HG03439 (cell line): ENCODE data around the gene BACH2.
"Not testable (repeated sequence)": the region's sequence is repeated elsewhere in the genome, so short reads cannot be mapped to it uniquely, and the experiment has no call there.

Experiments
- ATAC-seq: cut with Tn5 transposase; IDR thresholded peaks from one replicate; pipeline ENCODE4 v1.9.1; 2021; ENCODE audit warnings: mild to moderate bottlenecking, moderate library complexity; ENCODE audit not compliant: unreplicated experiment

The BACH2 gene

DNA sequence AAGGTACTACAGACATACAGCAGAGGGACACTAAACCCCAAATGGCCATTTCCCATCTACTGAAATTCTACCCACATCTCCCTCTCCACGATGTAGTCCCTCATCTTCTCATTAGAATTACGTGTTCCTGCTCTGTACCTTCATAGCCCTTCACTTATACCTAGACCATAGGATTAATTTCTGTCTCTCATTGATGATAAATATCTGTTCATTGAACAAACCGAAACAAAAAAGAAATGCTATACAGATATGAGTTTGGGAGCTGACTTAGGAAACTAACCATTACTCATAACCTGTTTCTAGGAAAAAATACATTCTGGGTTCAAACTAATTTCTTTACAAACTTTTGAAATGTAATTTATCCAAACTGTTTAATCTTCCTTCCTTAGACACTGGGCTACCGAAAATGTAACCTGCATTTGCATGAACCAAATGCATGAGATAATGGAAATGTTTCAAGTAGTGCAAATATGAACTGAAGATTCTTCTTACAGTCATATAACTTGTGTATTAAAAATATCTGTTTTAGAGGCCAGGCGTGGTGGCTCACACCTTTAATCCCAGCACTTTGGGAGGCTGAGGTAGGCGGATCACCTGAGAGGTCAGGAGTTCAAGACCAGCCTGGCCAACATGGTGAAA lies 317.0 kb downstream of the BACH2 start:
- no peak for ATAC-seq

DNA sequence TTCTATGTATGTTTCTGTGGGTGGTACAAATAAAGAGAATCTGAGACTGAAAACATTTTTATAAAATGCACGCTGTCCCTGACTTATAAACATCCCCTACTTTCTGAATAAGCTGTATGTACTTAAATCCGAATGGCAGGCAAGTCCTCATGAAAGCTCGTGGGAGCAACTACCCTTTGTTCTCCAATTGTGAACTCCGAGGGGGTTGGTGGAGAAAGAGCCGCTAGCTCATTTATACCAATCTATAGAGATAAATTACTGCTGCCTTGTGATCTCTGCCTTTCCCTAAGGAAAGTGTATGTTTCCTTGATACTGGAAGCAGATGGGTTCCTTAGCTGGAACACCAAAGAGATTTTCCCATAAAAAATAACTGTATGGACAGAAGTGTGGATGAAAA lies 317.9 kb downstream of the BACH2 start:
- ATAC-seq = no peak

DNA sequence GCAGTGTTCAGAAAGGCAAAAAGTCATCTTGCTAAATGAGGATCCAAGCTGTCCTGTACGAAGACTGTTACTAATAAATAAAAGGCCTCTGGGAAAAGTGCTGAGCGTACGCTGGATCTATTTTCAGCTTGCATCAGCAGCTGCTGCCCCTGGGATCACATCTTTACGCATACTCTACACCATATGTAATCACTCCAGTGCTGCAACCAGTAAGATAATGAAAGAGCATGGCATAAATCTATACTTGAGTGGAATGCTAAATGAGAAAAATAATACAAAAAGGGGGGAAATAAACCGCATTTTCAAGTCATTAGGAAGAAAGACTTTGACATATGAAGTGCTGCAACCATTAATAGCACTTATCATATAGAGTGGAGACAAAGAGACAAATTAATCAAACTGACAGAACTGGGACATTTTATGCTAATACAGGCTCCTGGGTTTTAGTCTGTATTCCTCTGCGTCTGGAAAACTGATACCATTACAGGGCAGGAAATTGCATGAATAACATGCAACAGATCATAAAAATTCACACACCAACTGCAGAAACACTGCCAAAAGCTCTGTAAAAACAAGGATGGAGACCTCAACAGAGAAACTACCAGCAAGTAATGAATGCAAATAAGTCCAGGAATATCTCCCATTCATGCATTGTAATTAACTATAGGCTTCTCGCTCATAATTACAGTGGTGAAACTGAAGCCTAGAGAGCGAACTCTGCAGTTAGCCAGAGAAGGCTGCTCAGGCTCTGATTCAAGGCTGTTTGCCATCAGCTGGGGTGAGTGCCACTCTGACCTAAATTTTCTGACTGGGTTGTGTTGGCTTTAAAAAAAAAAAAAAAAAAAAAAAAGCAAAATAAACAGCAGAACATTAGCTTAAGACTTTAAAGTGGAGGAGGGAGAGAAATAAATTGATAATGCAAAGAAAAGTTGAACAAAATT lies 318.6 kb downstream of the BACH2 start:
- no peak for ATAC-seq

DNA sequence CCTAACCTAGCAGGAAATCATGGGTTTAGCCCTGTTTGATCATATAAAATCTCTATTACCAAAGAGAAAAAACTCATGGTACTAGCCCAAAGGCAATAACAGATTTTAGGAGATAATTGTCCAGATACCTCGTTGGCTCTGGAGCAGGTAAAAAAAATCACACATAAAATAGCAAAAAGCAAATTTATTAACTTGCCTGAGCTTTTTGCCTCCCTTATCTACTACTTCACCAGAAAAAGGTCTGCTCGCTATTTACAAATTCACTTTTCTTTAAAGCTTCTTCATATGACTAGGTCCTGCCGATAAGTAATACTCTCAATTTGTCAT lies 320.0 kb downstream of the BACH2 start:
- ATAC-seq = no peak

DNA sequence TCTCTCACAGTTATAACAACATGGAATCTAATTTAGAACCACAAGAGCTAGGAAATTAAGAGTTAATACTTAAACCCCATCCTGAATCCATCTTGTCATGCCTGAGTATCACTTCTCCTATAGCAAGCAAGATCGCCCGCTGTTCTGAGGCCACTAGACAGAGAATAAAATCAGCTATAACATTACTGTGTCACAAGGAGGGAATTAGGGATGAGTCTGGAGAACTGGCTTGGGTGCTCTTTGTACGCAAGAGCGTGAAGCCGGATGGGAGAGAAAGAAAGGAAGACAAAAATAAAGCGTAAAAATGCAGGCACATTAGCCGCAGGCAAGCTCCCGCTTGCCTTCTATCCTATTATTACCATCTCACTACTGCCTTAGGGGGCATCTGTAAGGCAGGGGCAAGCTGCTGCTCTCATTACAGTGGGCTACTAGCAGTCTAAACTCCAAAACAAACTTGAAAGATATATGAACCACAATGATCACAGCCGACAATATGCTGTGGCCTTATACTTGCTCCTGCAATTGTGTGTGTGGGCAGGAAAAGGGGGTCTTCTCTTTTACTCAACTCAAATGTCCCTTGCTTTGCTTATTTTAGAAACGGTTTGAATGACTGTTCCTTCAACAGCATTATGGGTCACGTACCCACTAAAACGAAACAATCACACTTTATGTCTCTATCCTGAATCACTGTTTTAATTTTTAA lies 320.5 kb downstream of the BACH2 start:
- no peak for ATAC-seq

DNA sequence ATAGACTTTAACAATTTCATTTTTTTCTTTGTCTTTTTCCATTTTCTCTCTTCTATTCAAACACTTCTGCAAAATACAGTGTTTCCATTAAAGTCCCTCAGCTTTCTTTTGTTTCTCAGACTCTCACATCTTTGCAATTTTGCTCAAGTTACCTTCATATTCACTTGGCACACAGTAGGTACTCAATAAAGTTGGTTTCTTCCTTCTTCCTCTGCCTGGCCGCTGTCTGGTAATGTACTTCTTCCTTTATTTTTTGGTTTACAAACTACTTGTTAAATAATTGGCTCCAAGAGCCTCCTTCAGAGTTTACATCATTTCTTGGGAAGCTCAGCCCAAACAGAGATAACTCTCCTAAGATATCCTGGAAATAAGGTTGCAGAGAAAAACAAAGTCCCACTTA lies 321.3 kb downstream of the BACH2 start:
- no peak for ATAC-seq

DNA sequence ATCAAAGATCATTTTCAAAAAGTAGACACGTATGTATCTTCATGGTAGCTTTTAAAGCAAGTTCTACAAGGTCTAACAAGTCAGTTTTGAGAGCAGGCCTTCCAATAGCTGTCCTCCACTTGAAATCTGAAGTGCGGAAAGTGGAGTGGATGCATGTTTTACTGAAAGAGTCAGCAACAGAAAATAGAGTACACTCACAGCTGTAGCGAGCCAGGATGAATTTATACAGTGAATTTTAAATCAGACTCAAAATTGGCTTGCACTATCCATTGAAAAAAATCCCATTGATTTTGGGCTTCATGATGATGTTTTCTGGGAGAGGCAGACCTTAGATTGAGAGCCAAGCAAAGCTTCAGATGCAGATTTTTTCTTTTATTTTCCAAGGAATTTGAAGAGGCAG lies 321.8 kb downstream of the BACH2 start:
- no peak for ATAC-seq

DNA sequence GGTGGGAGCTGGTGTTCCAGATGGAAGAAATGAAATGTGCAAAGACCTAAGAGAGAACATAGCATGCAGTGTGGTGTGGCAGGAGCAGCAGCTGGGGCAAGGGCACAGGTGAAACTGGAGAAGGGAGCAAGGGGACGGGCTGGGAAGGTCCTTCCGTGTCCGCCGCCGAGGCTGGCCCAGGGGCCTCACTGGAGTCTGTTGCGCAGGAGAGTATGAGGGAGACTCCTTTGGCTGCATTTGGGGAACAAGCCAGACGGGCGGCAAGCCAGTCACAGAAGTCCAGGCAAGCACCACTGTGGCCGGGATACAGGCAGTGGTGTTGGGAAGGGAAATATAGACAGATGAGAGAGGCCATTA lies 324.6 kb downstream of the BACH2 start:
- ATAC-seq = no peak

DNA sequence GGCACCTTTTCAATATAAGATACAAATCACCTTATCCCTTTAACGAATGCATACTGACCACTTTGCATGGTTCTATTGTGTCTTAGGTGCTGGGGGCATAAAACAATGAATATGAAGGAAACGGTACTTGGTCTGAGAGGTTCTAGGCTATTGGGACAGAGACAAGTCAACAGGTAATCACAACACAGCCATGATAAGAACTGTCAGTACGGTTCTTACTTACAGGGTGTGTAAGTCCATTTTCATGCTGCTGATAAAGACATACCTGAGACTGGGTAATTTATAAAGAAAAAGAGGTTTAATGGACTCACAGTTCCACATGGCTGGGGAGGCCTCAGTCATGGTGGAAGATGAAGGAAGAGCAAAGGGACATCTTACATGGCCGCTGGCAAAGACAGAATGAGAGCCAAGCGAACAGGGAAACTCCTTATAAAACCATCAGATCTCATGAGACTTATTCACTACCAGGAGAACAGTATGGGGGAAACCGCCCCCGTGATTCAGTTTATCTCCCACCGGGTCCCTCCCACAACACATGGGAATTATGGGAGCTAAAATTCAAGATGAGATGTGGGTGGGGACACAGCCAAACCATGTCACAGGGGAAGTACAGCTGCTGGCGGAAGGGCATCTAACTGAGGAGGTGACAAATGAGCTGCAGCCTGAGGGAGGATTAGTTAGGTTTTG lies 325.2 kb downstream of the BACH2 start:
- not testable (repeated sequence) for ATAC-seq

DNA sequence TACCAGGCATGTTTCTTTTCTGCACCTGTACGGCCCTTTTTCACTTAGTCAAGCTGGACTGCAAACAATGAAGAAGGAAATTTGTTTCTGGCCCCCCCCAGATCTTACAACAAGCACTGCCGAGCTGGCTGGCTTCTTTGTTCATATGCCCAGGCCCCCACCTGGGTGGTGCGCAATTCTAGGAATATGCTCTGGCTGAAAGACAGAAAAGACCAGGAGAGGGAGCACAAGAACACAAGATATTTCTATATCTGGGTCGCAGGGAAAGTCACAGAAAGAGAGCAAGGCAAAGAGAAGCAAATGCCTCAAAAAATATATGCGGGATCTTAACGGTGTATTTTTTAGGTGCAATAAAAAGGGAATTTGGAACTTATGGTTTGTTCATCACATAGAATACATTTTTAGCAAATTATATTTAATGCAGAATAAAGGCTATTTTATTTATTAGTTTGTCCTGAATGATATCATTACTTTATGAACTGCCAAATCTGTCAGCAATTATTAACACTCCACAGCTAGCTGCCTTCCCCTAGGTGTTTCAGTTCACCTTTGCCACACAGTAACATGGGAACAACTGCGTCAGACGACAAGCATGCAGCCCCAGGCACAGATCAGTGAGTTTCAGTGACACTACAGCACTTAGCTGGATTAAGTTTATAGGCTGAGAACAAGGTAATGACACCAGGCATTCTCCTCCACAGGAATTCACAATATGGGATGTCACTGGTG lies 325.9 kb downstream of the BACH2 start:
- ATAC-seq = no peak

DNA sequence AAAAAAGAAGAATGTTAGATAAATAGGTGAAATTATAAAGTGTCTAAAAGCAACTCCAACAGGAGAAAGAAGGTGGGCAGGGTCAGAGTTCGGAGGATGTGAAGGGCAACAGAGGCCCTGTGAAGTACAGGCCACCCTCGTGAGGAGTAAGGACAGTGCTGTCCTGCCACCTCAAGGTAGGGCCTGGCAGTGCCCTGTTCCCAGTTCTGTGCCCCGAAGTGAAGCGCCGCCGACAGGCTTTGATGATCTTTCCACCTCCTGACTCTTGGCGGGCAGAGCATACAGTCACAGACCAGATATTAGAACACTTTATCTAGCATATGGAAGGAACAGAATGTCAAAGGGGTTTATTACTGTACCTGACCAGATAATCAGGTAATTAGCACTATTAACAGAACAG lies 326.6 kb downstream of the BACH2 start:
- no peak for ATAC-seq

DNA sequence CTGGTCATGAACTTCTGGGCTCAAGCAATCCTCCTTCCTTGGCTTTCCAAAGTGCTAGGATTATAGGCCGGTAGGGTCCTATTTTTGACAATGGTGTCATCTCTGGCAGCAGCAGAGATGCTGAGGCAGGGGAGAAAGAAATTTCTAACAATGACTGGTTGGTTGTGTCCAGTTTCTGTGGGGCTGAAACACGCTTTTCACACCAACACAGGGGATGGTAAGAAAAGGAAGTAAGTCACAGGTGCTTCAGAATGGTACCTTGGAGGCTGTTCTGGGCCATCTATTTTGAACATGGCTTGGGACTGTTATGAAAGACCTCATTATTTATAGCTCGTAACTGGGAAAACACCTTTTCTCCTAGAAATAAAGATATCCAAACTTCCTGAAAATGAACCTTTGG lies 329.7 kb downstream of the BACH2 start:
- no peak for ATAC-seq

DNA sequence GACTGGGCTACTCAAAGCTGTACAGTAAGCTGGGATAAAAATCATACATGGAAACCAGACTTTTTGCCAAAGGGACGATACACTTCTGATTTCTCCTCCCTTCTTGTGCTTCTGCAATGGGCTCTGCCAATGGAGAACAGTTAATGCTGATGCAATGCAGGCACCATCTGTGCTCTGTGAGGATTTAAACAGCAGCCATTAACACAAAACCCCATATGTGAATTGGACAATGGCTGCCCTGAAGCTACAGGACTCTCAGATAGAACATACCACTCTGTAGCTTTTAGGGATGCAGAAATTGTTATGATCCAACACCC lies 330.5 kb downstream of the BACH2 start:
- no peak for ATAC-seq

DNA sequence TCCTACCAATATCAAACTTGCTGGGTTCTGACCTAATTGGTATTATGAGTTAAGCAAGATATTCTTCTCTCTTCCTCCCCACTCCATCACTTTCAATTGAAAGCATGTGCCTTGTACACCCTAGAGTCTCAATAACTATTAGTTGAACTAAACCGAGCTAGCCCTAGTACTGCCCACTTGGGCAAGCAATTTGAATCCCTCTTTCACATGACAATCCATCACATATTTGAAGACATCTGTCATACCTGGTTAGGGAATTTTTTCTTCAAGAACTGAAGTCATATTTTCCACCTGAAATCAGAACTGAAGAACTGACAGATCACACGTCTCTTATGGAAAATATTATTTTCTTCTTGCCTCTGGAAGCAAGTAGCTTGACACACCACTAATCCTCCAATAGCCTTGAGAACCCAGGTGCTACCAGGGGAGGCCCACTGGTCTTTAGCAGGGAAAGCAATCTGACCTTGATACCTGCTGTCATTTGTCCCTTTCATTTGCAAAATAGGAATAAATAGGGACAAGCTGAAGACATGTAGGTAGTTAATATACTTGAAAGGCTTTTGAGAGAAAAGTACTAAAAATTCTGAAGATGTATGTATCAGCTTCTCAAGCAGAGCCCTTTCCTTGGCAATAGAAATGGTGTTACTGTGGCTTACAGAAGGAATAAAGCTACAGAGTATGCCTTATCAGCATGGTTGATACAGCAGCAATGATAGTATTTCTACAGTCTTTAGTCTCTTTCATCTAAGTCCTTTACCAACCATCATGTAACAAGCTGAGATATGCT lies 331.0 kb downstream of the BACH2 start:
- no peak for ATAC-seq

DNA sequence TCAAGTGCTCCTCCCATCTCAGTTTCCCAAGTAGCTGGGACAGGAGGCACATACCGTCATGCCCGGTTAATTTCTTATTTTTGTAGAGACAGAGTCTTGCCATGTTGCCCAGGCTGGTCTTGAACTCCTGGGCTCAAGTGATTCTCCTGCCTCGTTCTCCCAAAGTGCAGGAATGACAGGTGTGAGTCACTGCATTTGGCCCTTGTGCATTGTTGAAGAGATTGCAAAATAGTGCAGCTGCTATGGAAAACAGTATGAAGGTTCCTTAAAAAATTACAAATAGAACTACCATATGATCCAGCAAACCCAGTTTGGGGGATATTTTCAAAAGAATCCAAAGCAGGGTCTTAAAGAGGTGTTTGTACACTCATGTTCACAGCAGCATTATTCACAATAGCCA lies 333.3 kb downstream of the BACH2 start:
- no peak for ATAC-seq

DNA sequence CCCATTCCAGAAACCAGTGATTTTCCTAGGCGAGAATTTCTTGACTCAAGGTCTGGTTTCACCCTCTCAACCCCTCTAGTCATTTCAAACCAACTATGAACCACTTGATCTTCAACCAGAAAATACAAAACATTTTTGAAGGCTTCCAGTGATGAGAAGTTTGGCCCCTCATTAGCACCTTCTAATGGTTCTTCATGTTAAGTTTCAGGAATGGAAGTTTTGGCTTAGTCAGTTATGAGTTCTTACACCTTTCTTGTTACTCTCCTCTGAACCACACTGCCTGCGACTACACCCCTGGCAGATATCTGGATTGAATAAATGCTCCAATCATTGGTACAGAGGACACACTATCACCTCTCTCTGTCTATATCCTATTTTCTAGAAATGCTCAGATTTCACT lies 335.2 kb downstream of the BACH2 start:
- no peak for ATAC-seq

DNA sequence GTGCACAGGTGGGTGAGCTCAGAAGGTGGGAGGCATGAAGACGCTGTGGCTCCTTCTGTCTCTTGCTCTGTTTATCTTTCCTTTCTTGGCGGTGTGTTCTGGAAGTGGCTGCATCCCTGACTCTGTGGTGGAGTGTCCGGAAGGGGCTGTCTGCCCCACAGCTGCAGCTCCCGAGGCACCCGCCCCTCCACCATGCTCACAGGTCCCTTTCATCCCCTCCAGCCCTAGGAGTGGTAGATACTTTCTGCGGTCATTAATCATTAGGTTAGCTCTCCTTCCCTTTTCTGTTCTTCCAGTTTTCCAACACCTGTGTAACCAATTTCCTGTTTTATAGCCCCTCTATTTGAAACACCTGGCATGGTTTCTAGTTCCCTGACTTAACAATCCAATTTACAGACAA lies 336.8 kb downstream of the BACH2 start:
- ATAC-seq = no peak

DNA sequence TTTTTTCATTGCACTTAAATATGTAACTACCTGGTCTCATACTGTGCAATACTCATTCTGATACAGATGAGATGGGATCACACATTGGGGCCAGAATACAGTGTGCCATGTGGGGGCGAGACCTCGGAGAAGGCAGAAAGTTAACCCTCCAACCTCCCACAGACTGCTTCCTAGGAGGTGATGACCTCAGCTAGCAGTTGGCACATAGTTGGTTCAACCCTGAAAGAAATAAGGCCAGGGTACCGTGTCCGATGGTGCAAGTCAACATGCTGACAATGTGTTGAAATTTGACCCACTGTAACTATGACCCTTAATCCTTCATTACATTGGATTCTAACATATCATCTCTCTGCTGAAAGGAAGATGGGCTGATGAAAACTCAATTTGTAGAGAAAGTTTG lies 340.5 kb downstream of the BACH2 start:
- no peak for ATAC-seq

DNA sequence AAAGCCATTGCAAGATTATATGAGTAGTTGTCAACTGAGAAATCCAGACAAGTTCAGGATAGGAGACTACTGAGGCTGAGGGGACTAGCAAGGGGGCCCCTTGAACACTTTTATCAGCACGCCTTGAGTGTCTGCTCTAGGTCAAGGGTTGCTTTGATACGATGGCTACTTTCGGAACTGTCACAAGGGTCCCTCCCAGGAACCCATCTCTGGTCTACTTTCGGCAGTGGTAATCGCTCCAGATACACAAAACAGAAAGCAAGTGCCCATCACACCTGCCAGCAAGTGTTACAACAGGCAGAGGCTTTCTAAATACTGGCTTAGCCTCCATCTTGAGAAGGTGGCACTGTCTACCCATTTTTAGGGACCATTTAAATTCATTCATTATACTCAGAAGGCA lies 341.3 kb downstream of the BACH2 start:
- ATAC-seq = no peak

DNA sequence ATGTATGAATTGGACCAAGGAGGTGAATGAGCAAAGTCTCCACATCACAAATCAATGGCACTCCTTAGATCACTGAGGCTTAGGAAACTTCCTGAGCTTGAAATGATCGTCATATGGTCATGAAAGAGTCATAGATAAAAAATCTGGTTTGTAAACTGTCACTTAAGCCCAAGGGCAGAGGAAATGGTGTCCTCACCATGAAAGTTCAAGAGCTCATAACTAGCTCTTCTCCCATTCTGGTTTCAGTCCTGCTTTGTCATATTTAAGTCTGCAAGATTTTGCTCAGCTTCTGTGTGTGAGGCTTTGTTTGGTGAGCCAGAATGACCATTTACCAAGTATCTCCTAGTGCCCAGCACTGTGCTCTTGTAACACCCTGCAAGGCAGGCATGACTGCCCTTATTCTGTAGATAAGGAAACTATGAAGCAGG lies 341.9 kb downstream of the BACH2 start:
- ATAC-seq = no peak
